ENCODE data around the gene MIEN1.

MIEN1 gene

DNA sequence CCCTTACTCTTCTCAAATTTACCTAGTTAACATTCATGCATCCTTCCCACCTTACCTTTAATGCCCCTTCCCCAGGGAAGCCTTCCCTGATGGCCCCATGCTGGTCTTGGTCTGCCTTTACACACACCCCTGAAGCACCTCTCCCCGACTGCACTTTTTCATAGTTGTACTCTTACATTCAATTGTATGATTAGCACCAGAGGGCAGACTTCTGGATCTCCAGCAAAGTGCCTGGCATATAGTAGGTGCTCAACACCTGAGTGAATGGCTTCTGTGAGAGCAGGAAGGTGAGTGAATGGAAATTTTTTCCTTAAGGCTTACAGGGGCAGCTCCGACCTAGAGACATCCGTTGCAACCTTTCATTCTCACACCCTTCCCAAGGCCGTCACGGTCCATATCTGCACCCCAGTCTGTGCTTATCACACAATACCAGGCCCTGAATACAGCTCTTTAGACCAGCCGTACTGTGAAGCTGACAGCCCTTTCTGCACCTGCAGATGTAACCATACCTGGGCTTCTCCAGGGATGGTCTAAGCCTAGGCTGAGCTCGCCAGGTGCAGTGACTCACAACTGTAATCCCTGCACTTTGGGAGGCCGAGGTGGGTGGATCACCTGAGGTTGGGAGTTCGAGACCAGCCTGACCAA, 46.9 kb downstream of the MIEN1 start:
- peaks cover 21% of the 10 kb centered on the region for H3K36me3 ChIP-seq (ENCODE audit: insufficient read depth, low read depth, low read length)
- no peak overlapping the region for H3K4me3 ChIP-seq (ENCODE audit: low read length)

GRCh38 chr17:39679521-39680192, 50.7 kb downstream of the MIEN1 start:
- Histone ChIP-seq H3K36me3 (ENCODE audit: insufficient read depth, low read depth, low read length) (peaks cover 35% of the 10 kb centered on the region), H3K27me3 (ENCODE audit: insufficient read depth, low read length) (no peaks in the 10 kb centered on the region), H3K4me1 (ENCODE audit: insufficient read depth, low read length) (peaks cover 2% of the 10 kb centered on the region; the same call in 1 of the 2 replicates), H3K9me3 (ENCODE audit: insufficient read depth, low read depth, low read length) (no peaks in the 10 kb centered on the region), H3K27ac (ENCODE audit: low read length) (no peak overlapping the region), H3K4me3 (ENCODE audit: low read length) (no peak overlapping the region), H3K9ac (ENCODE audit: low read depth, low read length) (no peak overlapping the region; the same call in 1 of the 2 replicates)

More for the DNA sequence above, 46.9 kb downstream of the MIEN1 start:
- no peaks in the 10 kb centered on the region for H3K27me3 ChIP-seq (ENCODE audit: insufficient read depth, low read length)
- H3K9me3 ChIP-seq (ENCODE audit: insufficient read depth, low read depth, low read length), result no peaks in the 10 kb centered on the region
- H3K4me1 ChIP-seq (ENCODE audit: insufficient read depth, low read length), result peaks cover 11% of the 10 kb centered on the region; the same call in 1 of the 2 replicates
- H3K9ac ChIP-seq (ENCODE audit: low read depth, low read length), result no peak overlapping the region
- H3K27ac ChIP-seq (ENCODE audit: low read length), result no peak overlapping the region

Measured in iPS-20b (cell line).